Esophagus muscularis mucosa (tissue), 4 donors: ENCODE results near the gene NKX2-3.

Experiments used
- EP300 ChIP-seq: sonication (generic); formaldehyde crosslinking; IDR thresholded peaks from one replicate; pipeline ENCODE4 v1.6.1; 2017; ENCODE audit warnings: antibody characterized with exemption
- POLR2A ChIP-seq: fragments of 450-650 bp; IDR thresholded peaks from one replicate; pipeline ENCODE4 v1.6.1; 2017; ENCODE audit warnings: antibody characterized with exemption, moderate library complexity, mild to moderate bottlenecking, low read depth
- TF ChIP-seq, protein P1 (sequence below), 3 experiments: fragments of 200-600 bp in 2 of 3; fragments of 450-650 bp in 1 of 3; sonication (generic) in 2 of 3; IDR thresholded peaks; one replicate each; pipeline ENCODE4 v1.5.1; 2017 to 2019; ENCODE audit warnings: antibody characterized with exemption in 3 of 3, mild to moderate bottlenecking in 2 of 3, moderate library complexity in 1 of 3

DNA sequence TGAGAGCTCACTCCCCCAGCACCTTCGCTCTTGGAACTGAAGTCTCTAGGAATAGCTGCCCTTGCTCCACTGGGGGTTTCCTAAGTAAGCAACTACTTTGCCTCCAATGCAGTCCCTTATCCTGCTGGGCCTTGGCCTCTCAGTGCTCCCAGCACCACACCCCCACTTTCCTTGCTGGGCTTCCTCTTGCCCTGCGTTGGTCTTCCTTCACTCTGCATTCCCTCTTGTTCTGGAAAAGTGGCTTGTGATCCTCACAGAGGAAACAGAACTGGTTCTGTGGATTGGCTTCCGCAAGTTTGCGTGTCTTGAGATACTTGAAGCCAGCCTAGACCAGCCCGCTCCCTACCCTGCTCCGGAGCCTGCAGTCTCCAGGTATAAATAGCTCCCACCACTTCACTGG, 6.4 kb downstream of the NKX2-3 start:
- TF ChIP-seq, protein P1, sequence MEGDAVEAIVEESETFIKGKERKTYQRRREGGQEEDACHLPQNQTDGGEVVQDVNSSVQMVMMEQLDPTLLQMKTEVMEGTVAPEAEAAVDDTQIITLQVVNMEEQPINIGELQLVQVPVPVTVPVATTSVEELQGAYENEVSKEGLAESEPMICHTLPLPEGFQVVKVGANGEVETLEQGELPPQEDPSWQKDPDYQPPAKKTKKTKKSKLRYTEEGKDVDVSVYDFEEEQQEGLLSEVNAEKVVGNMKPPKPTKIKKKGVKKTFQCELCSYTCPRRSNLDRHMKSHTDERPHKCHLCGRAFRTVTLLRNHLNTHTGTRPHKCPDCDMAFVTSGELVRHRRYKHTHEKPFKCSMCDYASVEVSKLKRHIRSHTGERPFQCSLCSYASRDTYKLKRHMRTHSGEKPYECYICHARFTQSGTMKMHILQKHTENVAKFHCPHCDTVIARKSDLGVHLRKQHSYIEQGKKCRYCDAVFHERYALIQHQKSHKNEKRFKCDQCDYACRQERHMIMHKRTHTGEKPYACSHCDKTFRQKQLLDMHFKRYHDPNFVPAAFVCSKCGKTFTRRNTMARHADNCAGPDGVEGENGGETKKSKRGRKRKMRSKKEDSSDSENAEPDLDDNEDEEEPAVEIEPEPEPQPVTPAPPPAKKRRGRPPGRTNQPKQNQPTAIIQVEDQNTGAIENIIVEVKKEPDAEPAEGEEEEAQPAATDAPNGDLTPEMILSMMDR (IDR thresholded peaks at IDR 0.05) = no peak
- TF ChIP-seq EP300 = no peak
- TF ChIP-seq POLR2A = no peak
